Measurements from ENCODE around the gene NSD1.
A peak's percentile ranks its signal among the peaks of the same experiment; 100 is the strongest.

GRCh38 chr5:177086654-177087397 is 46.7 kb upstream of the NSD1 start, which contains the start of gene FGFR4:
- TF ChIP-seq EP300 (IDR thresholded peaks at IDR 0.05; ENCODE audit: borderline replicate concordance) = no peak
- peak; percentile 37; the same call in 1 of the 2 replicates for TF ChIP-seq RAD21 (IDR thresholded peaks at IDR 0.05; ENCODE audit: low read depth)
- TF ChIP-seq CREB1 (IDR thresholded peaks at IDR 0.05; ENCODE audit: low read depth) = no peak
- no peak for TF ChIP-seq EGR1 (IDR thresholded peaks at IDR 0.05)
- peak; percentile 42; the same call in 1 of the 2 replicates for TF ChIP-seq TAF1 (IDR thresholded peaks at IDR 0.05; ENCODE audit: low read depth)
- TF ChIP-seq MAX (IDR thresholded peaks at IDR 0.05) = peak; percentile 52; the same call in 1 of the 2 replicates
